GM19023 (cell line): ENCODE measurements around the gene AZU1.

Experiments used
- ATAC-seq: cut with Tn5 transposase; IDR thresholded peaks from one replicate; pipeline ENCODE4 v1.9.1; 2021; ENCODE audit warnings: mild to moderate bottlenecking, moderate library complexity; ENCODE audit not compliant: unreplicated experiment

The AZU1 gene, protein sequence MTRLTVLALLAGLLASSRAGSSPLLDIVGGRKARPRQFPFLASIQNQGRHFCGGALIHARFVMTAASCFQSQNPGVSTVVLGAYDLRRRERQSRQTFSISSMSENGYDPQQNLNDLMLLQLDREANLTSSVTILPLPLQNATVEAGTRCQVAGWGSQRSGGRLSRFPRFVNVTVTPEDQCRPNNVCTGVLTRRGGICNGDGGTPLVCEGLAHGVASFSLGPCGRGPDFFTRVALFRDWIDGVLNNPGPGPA

DNA sequence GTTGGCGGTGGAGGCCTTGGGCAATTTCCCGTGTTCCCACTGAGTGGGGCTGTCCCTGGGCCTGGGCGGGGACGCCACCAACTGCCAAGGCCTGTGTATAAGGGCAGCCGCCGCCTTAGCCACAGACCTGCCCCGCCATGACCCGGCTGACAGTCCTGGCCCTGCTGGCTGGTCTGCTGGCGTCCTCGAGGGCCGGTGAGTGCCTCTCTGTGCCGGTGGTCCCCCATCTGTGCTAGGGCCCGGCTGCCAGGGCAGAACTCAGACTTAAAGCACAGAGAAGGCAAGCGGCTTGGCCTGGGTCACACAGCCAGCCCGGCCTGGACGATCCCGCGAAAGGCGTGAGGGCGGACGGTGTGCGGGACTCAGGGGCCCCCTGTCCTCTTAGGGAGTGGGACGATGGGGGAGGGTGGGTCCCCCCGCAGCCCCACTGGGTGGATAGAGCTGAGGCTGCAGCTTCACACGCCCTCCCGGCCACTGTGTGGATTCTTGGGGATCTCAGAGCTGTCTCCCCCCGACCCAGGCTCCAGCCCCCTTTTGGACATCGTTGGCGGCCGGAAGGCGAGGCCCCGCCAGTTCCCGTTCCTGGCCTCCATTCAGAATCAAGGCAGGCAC lies at the start of gene AZU1:
Gene AZU1 (plus strand): TSS at position 128 of the 612 bp plus-strand sequence. CDS start 10 bp downstream, at position 138.
- ATAC-seq: no peak

DNA sequence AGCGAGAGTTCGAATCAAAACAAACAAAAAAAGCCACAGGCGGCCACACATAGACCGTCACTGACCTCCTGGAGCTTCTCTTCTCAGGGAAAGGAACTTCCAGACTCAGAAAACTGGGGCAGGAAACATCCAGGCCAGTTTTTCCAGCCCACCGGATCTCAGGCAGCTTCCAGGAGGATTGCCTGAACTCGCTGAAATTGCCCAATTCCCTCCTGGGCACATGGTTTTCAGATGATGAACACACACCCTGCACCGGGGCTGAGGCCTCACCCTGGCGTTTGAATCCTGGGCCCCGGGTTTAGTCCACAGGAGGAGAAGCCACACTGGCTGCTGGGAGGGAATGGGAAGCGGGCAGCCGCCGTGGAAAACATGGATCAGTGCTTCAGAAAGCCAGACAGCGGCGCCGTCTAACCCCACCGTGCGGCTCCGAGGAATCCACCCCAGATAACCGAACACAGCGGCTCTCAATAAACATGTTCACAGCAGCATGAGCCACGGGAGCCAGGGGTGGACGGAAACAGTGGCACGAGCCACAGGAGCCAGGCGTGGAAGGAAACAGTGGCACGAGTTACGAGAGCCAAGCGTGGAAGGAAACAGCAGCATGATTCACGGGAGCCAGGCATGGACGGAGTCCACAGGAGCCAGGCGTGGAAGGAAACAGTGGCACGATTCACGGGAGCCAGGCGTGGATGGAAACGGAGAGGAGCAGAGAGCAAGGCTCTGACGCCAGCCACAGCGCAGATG lies 48.6 kb upstream of the AZU1 start:
- ATAC-seq: no peak

DNA sequence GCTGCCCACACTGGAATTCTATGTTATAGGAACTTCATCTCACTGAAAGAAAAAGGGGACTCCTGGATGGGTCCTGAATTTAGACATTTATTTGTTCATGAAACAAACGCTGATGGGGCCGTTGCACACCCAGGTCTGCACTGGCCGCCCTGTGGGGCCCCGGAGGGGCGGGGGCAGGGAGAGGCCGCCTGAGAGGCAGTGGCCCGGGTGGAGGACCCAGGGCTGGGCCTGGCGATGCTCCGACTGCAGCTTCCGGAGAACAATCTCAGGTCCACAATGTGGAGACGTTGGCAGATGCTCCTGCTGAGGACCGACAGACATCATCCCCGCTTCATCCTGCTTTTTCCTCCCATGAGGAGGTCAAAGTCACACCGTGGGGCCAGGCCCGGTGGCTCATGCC lies 46.7 kb upstream of the AZU1 start:
- no peak for ATAC-seq

DNA sequence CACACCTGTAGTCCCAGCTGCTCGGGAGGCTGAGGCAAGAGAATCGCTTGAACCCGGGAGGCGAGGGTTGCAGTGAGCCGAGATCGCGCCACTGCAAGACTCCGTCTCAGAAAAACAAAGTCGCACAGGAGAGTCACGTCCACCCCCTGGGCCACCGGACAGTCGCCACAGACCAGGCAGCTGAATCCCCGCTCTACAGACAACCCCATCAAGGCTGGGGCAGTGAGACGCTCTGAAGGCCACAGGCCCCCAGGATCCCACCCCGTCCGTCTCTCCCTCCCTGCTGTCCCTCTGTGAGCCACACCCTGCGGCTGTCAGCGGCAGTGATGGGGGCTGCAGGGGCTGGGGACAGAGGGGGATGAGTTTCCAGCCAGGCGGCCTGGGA lies 45.8 kb upstream of the AZU1 start:
- no peak for ATAC-seq

DNA sequence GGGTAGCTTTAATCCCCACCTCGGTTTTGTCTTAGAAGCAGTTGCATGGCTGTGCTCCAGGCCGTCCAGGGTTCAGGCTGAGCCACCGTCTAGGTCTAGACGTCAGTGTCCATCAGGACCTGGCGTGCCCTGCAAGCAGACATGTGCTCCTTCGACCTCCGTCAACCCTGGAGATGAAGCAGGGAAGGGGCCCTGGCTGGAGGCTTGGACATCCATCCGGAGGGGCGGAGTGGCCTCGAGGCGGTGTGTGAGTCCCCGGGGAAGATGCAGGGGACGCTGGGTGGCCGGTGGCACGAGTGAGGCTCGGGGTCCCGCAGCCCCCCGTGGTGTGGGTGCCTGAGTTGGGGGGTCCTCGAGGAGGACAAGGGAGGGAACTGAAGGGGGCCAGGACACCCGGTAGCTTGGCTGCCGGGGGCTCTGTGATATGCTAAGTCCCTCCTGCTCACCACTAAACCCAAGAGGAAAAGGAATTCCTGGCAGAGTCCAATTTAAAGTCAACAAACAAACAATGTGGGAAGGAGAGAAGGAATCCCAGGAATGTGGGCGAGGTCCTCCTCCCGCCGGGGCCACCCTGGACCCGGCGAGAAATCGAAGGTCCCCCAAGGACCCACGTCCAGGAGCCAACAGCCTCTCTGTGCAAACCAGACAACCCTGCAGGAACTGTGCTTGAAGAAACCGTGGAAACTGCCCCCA lies 45.3 kb upstream of the AZU1 start:
- no peak for ATAC-seq

DNA sequence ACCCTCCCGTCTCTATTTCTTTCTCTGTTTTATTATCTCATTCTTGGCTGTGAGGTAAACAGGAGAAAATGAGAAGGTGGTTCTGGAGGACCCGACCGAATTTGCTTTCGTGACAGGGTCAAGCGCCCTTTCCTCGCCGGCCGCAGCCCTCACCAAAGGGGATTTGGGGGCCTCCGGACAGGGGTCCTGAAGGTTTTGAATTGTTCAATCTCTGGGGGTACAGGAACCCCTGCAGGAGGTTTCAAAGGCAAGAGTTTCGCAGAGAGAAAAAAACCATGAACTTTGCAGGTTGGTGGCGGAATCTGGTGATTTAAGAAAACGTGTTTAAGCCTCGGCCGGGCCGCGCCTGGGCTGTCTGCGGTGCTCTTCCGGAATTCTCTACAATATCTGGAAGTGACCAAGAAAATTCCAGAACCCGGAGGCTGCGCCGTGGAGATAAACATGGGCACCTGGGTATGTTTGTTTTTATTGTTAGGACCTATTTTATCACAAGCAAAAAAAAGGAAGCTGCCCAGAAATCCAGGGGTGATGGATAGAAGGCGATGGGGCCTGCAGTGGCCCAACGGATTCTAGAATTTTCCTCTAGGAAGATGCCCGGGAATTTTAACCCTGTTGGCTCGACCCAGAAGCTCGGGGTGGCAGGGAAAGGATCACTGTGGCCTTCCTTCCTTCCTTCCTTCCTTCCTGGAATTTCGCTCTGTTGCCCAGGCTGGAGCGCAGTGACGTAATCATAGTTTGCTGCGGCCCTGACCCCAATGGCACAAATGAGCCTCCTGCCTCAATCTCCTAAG lies 44.6 kb upstream of the AZU1 start:
- ATAC-seq: no peak

DNA sequence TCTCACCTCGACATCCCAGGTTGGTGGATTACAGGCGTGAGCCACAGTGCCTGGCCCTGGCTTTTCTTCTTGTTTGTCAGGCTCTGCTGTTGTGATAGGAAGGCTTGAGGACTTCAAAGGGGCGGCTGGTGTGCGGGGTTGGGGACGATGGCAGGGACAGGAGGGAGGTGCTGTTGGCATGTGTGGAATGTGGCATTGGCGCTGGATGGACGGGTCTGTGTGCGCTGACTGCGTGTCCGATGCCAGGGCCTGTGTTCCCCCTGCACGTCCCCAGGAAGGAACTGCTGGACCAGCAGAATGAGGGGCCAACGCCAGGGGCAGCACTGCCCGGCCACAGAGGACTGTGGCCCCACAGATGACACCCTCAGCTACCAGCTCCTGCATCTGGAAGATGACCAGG lies 43.1 kb upstream of the AZU1 start:
- no peak for ATAC-seq

DNA sequence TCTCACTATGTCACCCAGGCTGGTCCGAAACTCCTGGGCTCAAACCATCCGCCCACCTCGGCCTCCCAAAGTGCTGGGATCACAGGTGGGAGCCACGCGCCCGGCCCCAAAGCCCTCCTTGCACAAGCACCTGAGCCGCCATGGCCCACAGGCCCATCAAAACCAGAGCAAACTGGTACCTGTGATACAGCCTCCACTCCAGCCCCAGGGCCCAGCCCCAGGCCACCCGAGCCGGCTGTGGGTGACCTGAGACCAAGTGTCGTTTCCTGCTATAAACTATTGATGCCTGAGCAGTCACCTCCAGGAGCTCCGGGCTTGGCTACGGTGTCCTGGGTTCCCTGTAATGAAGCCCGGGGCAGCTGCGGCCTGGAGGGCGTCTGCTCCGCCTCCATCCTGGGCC lies 40.1 kb upstream of the AZU1 start:
- ATAC-seq: no peak

DNA sequence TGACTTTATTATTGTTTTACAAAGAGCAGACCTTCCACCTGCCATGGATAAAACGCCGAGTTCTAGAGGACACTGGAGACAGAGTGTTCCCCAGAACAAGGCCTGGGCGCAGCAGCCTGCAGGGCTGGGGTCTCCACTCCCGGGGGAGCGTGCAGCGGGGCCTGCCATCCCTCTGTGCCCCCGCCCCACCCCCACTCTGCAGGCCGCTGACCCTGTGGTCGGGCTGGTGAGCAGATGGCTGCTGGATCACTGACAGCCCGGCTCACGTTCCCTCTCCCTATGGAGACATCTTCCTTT lies 39.0 kb upstream of the AZU1 start:
- ATAC-seq: no peak

DNA sequence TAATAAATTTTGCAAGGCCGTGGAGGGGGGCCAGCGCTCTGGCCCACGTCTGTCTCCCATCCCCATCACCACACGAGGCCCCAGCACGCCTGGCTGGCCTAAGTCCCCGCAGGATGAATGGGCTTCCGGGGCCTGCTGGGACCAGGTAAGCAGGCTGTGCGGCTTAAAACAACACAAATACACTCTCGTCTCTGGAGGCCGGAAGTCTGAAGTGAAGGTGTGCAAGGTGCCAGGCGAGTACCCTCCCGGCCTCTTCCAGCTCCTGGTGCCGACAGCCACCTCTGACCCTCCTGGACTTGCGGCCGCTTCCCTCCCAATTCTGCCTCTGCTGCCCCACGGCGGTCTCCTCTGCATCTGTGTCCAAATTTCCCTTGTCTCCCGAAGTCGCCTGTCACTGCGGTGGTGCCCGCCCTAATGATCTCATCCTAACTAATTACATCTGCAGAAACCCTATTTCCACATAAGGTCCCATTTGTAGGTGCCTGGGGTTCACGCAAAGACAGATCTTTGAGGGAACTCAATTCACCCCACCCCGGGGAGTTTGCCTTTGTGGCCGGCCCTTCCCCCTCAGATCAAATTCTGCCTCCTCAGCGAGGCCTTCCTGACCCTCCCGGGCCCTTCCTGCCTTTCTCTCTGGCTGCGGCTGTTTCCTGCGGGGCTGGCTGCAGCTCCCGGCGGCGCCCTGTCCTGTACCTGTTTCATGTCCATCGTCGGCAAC lies 38.5 kb upstream of the AZU1 start:
- ATAC-seq: no peak

DNA sequence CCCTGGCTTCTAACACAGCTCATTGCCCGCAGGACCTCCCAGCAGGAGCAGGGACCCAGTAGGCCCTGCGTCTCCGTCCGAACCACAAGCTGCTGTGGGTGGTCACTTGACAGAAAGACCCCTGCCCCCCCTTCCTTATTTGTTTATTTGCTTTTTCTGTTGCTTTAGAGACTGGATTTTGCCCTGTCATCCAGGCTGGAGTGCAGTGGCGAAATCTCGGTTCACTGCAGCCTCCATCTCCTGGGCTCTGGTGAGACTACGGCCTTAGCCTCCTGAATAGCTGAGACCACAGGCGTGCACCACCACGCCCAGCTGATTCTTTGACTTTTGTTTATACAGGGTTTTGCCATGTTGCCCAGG lies 38.0 kb upstream of the AZU1 start:
- no peak for ATAC-seq

DNA sequence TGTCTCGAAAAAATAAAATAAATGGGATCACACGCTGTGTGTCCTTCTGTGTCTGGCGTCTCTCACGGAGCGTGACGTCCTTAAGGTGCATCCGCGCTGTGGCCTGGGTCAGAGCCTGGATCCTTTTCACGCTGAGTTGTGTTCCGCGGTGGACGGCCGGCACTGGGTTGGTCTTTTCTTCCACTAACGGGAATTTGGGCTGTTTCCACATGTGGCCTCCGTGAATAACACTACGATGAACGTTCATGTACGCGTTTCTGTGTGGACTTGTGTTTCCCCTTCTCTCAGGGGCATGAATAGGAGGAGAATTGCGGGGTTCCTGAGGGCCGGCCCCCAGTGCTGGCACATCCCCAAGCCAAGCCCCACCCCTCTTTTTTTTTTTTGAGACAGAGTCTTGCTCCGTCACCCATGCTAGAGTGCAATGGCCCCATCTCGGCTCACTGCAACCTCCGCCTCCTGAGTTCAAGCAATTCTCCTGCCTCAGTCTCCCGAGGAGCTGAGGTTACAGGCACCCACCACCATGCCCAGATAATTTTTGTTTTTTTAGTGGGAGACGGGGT lies 36.5 kb upstream of the AZU1 start:
- ATAC-seq: no peak

DNA sequence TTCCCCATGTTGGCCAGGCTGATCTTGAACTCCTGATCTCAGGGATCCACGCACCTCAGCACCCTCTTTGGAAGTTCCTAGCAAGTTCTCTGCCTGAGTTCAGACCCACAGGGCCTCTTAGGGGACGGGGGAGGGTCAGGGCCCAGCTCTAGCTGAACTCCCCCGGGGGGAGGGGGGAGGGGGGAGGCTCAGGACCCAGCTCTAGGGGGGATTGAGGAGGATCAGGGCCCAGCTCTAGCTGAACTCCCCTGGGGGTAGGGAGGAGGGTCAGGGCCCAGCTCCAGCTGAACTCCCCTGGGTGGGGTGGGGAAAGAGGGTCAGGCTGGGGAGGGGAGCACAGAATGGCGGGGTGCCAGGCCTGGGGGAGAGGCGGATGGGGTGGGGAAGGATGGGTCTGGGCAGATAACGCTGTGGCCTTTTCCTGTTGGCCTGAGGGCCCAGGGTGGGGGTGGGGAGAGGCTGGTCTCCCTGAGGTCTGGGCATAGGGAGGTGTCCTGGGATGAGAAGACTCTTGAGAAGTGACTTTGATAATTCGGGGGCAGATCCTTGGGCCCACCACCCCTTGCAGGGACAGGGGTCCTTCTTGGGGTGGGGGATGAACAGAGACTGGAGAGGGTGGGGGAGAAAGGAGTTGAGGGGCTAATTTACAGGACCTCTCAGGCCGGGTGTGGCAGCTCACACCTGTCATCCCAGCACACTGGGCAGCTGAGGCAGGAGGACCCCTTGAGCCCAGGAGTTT lies 35.9 kb upstream of the AZU1 start:
- no peak for ATAC-seq

DNA sequence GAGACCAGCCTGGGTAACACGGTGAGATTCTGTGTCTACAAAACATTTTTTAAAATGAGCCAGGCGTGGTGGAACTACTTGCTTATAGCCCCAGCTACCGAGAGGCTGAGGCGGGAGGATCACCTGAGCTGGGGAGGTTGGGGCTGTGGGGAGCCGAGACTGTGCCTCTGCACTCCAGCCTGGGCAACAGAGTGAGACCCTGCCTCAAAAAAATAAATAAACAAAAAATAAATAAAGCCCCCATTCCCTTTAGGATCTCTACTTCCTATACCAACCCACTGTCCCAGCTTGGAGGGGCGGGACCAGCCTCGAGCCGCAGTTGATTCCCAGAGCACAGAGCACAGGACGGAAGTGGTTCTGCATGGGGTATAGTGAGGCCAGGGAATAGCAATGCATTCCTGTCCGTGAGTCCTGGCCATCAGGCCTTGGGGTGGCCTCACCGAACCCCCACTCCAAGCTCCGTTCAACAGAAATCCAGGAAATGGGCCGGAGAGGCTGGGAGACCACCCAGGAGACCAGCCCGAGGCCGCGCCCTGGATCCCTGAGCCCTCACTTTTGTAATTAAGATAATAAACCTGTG lies 35.2 kb upstream of the AZU1 start:
- no peak for ATAC-seq

DNA sequence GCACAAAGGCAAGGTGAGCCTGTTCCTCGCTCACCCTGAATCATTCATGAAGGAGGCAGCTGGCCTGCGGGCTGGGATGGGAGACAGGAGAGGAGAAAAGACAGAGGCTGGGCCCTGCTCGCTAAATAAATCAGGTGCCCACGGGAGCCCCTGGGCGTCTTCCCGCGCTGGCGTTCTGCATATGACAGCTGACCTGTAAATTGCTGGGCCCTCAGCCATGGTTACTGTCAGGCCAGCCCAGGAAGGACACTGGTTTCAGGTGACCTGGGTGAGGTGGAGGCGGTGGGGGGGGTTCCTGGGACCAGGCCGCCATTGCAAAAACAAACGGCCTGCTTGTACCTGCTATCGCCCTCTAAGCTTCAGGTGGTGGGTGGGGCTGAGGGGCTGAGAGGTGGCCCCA lies 33.8 kb upstream of the AZU1 start:
- ATAC-seq: no peak

DNA sequence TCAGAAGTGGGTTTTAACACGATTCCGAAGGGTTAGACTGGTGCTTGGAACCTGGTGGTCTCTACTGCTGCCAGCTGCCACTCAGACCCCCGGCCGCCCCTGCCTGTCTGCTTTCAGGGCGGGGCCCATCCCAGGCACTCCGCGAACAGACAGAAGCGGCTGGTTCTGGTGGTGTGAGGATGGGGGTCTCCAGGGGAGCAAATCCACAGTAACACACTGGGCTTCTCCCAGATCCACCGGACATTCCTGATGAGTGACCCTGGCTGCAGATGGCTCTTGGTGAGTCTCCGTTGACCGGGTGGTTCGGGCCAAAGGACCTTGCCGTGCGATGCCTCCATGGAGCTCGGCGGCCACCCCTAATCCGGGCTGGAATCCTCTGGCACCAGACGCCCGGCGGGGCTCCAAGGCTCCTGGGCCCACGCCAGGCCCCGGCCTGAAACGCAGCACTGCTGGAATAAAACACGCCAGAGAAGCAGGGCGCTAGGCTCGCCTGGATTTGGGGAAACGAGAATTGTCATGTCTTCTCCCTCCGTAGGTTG lies 32.5 kb upstream of the AZU1 start:
- no peak for ATAC-seq

DNA sequence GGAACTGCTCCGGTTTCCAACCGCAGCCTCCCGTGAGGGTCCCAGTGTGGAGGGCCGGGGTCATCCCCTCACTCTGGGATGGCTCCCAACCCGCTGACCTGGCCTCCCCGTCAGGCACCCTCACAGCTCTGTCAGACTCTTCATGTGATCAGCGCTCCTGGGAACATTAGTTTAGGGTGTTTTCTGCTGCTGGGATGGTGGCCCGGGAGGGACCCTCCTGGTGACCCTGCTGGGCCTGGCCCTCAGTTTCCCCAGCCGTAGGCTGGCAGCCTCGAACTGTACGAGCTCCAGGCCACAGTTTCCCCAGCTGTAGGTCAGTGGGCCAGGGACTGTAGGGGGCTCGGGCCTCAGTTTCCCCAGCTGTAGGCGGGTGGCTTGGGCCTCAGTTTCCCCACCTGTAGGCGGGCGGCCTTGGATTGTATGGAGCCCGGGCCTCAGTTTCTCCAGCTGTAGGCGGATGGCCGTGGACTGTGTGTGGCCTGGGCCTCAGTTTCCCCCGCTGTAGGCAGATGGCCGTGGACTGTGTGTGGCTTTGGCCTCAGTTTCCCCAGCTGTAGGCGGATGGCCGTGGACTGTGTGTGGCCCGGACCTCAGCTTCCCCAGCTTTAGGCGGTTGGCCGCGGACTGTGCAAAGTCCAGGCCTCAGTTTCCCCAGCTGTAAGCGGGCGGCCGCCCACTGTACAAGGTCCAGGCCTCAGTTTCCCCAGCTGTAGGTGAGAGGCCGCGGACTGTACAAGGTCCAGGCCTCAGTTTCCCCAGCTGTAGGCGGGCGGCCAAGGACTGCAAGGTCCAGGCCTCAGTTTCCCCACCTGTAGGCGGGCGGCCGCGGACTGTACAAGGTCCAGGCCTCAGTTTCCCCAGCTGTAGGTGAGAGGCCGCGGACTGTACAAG lies 31.7 kb upstream of the AZU1 start:
- ATAC-seq: no peak
